Memory B cell (primary cell): ENCODE data around the gene IDI2.
"Not testable (repeated sequence)": the region's sequence is repeated elsewhere in the genome, so short reads cannot be mapped to it uniquely, and the experiment has no call there.

ENCODE experiments used
- ATAC-seq: fragments of 150-1000 bp; cut with Tn5 transposase; 2 replicates; pipeline ENCODE4 v1.10.0; 2021; ENCODE audit warnings: low read depth, mild to moderate bottlenecking, moderate library complexity
- DNase-seq, 2 donors: peaks; one replicate each; pipeline ENCODE4 v3.0.0; 2022; ENCODE audit warnings: low spot score in 2 of 2
- H3K27ac Mint-ChIP-seq: one replicate; pipeline ENCODE4 v1.8.0; 2022; ENCODE audit warnings: mild to moderate bottlenecking, moderate library complexity, mixed read lengths
- H3K27me3 Mint-ChIP-seq: one replicate; pipeline ENCODE4 v1.8.0; 2022; ENCODE audit warnings: mixed read lengths
- H3K36me3 Mint-ChIP-seq: one replicate; pipeline ENCODE4 v1.8.0; 2022; ENCODE audit warnings: mild to moderate bottlenecking, mixed read lengths
- H3K4me1 Mint-ChIP-seq: one replicate; pipeline ENCODE4 v1.8.0; 2022; ENCODE audit warnings: mixed read lengths
- H3K4me3 Mint-ChIP-seq: one replicate; pipeline ENCODE4 v1.8.0; 2022; ENCODE audit warnings: mild to moderate bottlenecking, moderate library complexity, mixed read lengths
- H3K9me3 Mint-ChIP-seq: one replicate; pipeline ENCODE4 v1.8.0; 2022; ENCODE audit warnings: mixed read lengths

The IDI2 gene

DNA sequence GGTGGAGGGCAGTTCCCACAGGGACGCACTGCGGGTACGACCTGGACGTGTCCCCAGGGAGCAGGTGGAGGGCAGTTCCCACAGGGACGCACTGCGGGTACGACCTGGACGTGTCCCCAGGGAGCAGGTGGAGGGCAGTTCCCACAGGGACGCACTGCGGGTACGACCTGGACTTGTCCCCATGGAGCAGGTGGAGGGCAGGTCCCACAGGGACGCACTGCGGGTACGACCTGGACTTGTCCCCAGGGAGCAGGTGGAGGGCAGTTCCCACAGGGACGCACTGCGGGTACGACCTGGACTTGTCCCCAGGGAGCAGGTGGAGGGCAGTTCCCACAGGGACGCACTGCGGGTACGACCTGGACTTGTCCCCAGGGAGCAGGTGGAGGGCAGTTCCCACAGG is 13.1 kb upstream of the IDI2 start:
- H3K36me3 Mint-ChIP-seq, H3K27me3 Mint-ChIP-seq: not testable (repeated sequence)

DNA sequence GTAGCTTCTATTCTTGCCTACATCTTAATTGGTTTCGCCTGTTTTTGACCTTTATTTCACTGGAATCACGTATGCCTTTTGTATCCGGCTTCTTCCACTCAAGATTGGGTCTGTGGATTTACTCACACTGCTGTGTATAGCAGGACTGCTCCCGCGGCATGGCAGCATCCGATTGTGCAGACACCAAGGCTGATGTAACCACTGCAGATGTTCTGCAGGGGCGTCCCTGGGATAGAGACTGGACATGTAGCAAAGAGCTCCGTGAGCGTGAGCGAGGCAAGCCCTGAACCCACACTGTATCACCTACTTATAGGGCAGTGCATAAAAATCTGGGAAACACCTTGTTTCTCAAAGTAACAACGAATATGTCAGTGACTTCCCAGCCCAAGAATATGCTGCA is 11.4 kb upstream of the IDI2 start:
- Mint-ChIP-seq H3K9me3 (no peaks in the 10 kb centered on the region), H3K4me3 (no peak overlapping the region), H3K4me1 (peaks cover 8% of the 10 kb centered on the region), H3K27ac (no peak overlapping the region), H3K27me3 (no peaks in the 10 kb centered on the region), H3K36me3 (peaks cover 5% of the 10 kb centered on the region)
- DNase-seq (no peak), ATAC-seq (no peak)

More for the DNA sequence above, 13.1 kb upstream of the IDI2 start:
- not testable (repeated sequence) for H3K9me3 Mint-ChIP-seq, DNase-seq, H3K27ac Mint-ChIP-seq, ATAC-seq, H3K4me3 Mint-ChIP-seq
- H3K4me1 Mint-ChIP-seq = peaks cover 14% of the 10 kb centered on the region

DNA sequence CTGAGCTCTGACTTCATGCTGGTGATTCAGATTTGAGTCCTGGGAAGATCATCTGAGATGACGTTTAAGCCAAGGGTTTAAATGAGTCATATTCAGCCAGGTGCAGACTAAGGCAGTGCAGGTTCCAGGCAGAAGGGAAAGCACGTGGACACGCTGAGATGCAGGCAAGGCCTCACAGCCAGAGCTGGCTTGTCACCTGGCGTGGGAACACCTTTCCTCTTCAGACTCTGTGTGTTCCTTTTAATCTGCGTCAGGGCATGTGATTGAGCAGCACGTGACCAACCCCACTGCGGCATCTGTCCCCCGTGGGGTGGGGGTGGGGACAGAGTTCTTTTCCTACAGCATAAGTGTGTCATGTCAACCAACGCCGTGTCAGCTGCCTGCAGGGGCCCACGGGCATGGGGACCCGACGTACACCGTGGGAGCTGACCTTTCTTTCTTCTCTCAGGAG is 10.7 kb upstream of the IDI2 start:
- ATAC-seq (peak; percentile 88), DNase-seq (peak in 1 of 2 donors; percentile 21)
- no peaks in the 10 kb centered on the region for H3K27me3 Mint-ChIP-seq
- H3K27ac Mint-ChIP-seq = peak overlapping the region; percentile 88
- H3K4me1 Mint-ChIP-seq = peaks cover 8% of the 10 kb centered on the region
- H3K36me3 Mint-ChIP-seq = peaks cover 5% of the 10 kb centered on the region
- no peaks in the 10 kb centered on the region for H3K9me3 Mint-ChIP-seq
- peak overlapping the region; percentile 11 for H3K4me3 Mint-ChIP-seq

DNA sequence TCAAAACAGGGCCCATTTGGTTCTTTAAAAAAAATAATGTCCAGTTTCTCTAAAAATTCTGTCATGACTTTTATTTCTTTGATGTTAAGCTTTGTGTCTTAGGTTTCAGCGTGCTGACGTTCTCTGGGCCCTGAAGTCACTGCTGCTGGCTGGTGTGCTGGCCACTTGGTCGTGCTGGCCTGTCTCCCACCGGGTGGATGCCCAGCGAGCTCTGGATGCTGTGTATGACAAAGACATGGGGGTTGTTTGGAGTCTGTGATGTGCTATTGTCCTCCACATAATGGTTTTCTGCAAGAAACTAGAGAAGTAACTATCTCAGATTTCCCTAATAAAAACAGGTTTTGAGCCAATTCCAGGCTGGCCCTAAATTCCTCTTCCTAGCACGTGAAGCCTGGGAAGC is 9.5 kb upstream of the IDI2 start:
- Mint-ChIP-seq H3K4me1 (peaks cover 8% of the 10 kb centered on the region), H3K27ac (no peak overlapping the region), H3K36me3 (peaks cover 3% of the 10 kb centered on the region), H3K9me3 (no peaks in the 10 kb centered on the region), H3K4me3 (no peak overlapping the region), H3K27me3 (no peaks in the 10 kb centered on the region)
- ATAC-seq = no peak
- DNase-seq = no peak

DNA sequence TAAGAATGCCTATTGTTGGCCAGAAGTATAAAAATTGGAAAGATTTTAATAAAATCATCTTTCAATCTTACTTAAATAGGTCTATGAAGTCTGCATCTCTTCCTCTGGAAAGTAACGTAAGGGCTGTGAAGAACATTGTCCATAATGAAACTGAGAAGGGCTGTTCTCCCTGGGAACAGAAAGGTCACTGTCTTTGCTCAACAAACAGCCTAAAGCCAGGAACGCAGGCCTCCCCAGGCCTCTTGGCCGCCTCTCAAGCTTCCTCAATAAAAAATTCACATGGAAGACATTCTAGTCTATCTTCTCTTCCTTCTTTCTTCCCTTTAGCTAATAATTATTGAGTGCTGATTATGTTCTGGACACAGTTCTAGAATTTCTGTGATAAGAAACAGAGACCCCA is 9.1 kb upstream of the IDI2 start:
- H3K27ac Mint-ChIP-seq = no peak overlapping the region
- DNase-seq = no peak
- H3K36me3 Mint-ChIP-seq = peaks cover 3% of the 10 kb centered on the region
- no peak for ATAC-seq
- H3K4me1 Mint-ChIP-seq = peaks cover 8% of the 10 kb centered on the region
- no peaks in the 10 kb centered on the region for H3K27me3 Mint-ChIP-seq
- H3K9me3 Mint-ChIP-seq = no peaks in the 10 kb centered on the region
- no peak overlapping the region for H3K4me3 Mint-ChIP-seq

DNA sequence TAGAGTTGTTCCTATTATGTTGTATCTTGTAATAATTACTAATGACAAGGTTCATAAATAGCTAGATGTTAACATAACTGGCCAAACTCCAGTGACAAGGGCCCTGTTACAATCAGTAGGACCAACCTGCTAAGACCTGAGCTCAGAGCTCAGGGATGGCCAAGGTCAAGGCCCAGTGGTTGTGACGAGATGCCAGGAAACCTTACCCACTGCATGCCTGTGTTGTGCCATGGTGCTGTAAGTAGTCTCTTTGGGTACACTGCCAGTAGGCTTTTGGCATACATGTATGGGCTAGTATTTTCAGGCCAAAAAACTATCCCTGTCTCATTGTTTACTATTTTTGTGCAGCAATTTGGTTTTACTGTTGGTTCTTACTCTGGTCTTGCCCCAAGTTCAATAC is 7.9 kb upstream of the IDI2 start:
- H3K36me3 Mint-ChIP-seq = peaks cover 3% of the 10 kb centered on the region
- no peak overlapping the region for H3K27ac Mint-ChIP-seq
- no peak for ATAC-seq
- H3K4me3 Mint-ChIP-seq = no peak overlapping the region
- H3K27me3 Mint-ChIP-seq = no peaks in the 10 kb centered on the region
- H3K4me1 Mint-ChIP-seq = peaks cover 8% of the 10 kb centered on the region
- H3K9me3 Mint-ChIP-seq = no peaks in the 10 kb centered on the region
- no peak for DNase-seq

DNA sequence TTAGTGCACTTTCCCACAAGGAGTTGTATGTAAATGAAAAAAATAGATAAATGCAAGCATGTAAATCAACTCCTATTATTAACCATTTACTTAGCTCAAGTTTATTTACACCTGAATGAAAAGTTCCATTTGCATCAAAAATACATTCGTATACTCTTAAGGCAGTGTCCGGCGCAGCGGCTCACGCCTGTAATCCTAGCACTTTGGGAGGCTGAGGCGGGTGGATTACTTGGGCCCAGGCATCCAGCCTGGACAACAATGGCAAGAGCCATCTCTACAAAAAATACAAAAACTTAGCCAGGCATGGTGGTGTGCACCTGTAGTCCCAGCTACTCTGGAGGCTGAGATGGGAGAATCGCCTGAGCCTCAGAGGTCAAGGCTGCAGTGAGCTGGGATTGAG is 4.2 kb upstream of the IDI2 start:
- ATAC-seq = no peak
- Mint-ChIP-seq H3K36me3 (peaks cover 2% of the 10 kb centered on the region), H3K27me3 (no peaks in the 10 kb centered on the region), H3K27ac (no peak overlapping the region), H3K9me3 (no peaks in the 10 kb centered on the region), H3K4me3 (no peak overlapping the region), H3K4me1 (no peaks in the 10 kb centered on the region)
- DNase-seq = no peak

DNA sequence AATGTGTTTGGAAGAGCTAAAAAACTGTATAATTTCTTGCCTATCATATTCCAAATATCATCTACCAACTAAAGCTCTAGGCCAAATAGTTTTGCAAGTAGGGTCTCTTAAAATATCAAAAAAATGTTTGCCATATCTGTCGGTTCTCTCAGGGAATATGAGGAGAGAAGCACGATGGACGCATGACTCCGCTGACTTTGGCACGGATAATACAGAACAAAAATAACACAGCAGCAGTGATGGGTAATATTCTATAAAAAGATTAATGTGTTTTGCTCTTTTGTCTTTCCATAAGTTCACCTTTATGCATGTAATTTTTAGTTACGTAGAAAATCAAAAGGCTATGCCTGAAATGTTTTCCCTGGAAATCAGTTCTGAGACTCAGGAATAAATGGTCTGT is 919 bp upstream of the IDI2 start:
- Mint-ChIP-seq H3K4me3 (no peak overlapping the region), H3K36me3 (peaks cover 2% of the 10 kb centered on the region), H3K27me3 (no peaks in the 10 kb centered on the region), H3K4me1 (no peaks in the 10 kb centered on the region), H3K9me3 (no peaks in the 10 kb centered on the region), H3K27ac (no peak overlapping the region)
- ATAC-seq = no peak
- no peak for DNase-seq

DNA sequence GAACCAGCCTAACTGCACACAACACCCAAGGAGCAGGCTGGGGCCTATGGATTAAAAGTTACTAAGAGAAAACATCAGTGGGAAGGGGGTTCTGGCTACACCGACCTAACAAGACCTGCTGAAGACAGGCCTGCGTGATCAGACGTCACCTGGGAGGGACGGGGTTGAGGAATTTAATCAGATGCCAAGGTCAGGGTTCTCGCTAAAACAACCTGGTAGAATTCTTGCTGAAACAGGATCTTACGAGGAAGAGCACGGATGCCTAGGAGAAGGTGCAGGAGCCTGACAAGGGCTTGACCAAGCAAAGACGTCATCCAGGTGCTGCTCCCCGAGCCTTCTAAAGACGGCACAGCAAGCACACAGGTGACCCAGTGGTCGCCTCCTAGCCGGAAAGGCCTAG is 1.6 kb downstream of the IDI2 start:
- Mint-ChIP-seq H3K9me3 (no peaks in the 10 kb centered on the region), H3K4me3 (no peak overlapping the region), H3K27ac (no peak overlapping the region), H3K27me3 (no peaks in the 10 kb centered on the region), H3K4me1 (no peaks in the 10 kb centered on the region), H3K36me3 (peaks cover 4% of the 10 kb centered on the region)
- ATAC-seq (no peak), DNase-seq (no peak)

DNA sequence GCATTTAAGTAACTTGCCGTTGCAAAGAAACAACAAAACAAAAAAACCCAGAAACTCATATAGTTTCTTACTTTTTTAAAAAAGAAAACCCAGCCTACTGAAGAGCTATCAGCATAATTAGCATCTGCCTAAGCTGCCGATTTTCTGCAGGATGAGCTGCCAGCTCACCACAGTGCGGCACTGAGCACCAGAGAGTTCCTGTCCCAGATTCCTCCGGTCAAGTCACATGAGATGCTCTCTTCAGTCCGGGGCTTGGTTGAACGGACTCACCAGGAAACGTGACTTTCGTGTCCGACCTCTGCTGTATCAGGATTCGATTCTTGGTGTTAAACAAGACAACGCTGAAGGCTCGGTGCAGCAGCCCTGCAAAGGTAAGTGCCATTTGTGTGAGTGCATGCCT is 3.2 kb downstream of the IDI2 start:
- Mint-ChIP-seq H3K27me3 (no peaks in the 10 kb centered on the region), H3K9me3 (no peaks in the 10 kb centered on the region), H3K27ac (no peak overlapping the region), H3K4me1 (no peaks in the 10 kb centered on the region), H3K4me3 (no peak overlapping the region), H3K36me3 (peaks cover 8% of the 10 kb centered on the region)
- DNase-seq (no peak), ATAC-seq (no peak)

DNA sequence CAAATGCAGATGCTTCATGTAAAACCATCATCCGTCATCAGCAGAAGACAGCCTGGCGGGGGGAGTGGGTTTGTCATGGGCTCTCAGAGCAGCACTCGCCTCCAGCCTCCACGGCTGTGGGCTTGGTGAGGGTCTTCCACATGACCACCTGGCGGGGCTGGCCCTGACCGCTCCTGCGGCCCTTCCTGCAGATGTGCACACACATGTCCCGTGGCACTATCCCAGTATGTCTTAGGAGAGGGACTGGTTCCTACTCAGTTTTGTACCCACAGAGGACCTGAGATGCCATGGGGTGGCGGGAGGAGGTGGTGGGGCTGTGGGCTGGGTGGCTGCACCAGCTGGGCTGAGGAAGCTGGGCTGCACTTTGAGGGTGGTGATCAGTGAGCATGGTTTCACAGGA is 4.7 kb downstream of the IDI2 start:
- H3K4me1 Mint-ChIP-seq = no peaks in the 10 kb centered on the region
- ATAC-seq = no peak
- peaks cover 16% of the 10 kb centered on the region for H3K36me3 Mint-ChIP-seq

DNA sequence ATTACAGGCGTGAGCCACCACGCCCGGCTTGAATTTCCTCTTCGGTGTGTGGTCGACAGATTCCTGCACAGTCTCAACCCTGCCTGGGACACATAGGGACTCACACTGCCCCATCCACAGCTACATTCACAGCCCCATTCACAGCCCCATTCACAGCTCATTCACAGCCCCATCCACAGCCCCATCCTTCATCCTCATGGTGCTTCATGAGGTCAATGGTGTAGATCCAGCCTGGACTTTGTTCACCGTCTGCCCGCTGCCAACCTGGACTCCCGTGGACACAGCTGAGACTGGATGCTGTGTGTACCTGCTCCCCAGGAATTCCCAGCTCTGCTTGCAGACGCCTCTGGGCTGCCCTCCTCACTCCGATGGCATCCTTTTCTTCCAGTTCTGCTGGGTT is 5.2 kb downstream of the IDI2 start:
- no peak overlapping the region for H3K4me3 Mint-ChIP-seq
- DNase-seq (no peak), ATAC-seq (no peak)
- no peaks in the 10 kb centered on the region for H3K4me1 Mint-ChIP-seq
- H3K27me3 Mint-ChIP-seq = no peaks in the 10 kb centered on the region
- H3K36me3 Mint-ChIP-seq = peaks cover 19% of the 10 kb centered on the region
- no peak overlapping the region for H3K27ac Mint-ChIP-seq
- no peaks in the 10 kb centered on the region for H3K9me3 Mint-ChIP-seq

More for the DNA sequence above, 4.7 kb downstream of the IDI2 start:
- no peak for DNase-seq
- no peak overlapping the region for H3K4me3 Mint-ChIP-seq
- H3K9me3 Mint-ChIP-seq = no peaks in the 10 kb centered on the region
- H3K27ac Mint-ChIP-seq = no peak overlapping the region
- H3K27me3 Mint-ChIP-seq = no peaks in the 10 kb centered on the region

DNA sequence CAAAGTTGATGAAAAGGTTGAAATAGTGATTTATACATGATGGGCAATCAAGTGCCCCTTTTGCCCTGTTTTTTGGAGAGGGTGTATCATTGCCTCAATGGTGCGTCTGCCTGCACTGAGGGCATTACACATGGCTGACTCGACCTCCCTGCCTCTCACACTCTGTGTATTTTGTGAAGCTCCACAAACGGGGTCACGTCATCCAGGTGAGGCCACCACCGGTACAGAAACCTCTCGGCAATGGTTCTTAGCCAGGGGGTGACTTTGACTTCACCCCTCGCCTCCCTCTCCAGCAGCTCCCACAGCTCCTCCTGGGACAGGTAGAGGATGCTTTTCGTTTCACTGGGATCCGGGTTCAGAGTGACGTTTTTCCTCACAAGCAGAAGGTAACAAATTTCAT is 6.3 kb downstream of the IDI2 start:
- H3K27ac Mint-ChIP-seq = no peak overlapping the region
- no peaks in the 10 kb centered on the region for H3K4me1 Mint-ChIP-seq
- DNase-seq = no peak
- ATAC-seq = no peak
- H3K27me3 Mint-ChIP-seq = no peaks in the 10 kb centered on the region
- H3K4me3 Mint-ChIP-seq = no peak overlapping the region
- H3K9me3 Mint-ChIP-seq = no peaks in the 10 kb centered on the region
- peaks cover 20% of the 10 kb centered on the region for H3K36me3 Mint-ChIP-seq

DNA sequence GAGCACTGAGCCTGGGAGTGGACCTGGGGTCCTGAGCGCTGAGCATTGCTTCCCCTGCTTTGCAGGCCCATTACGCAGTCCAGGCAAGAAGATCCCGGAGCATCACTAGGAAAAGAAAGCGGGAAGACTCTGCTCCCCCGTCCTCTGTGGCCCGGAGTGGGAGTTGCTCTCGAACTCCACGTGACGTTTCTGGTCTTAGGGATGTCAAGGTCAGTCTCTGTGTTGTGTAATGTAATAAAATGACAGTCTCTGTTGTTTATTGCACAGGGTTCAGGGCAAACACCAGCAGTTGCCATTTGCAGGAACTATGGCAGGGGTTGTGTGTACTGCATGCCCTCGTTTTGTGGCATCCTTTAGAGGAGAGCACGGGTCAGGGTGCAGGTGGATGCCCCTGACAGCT is 10.0 kb downstream of the IDI2 start:
- no peak overlapping the region for H3K27ac Mint-ChIP-seq
- H3K27me3 Mint-ChIP-seq = no peaks in the 10 kb centered on the region
- H3K4me1 Mint-ChIP-seq = no peaks in the 10 kb centered on the region
- DNase-seq = no peak
- peaks cover 46% of the 10 kb centered on the region for H3K36me3 Mint-ChIP-seq
- no peak for ATAC-seq
- no peak overlapping the region for H3K4me3 Mint-ChIP-seq
- H3K9me3 Mint-ChIP-seq = no peaks in the 10 kb centered on the region

DNA sequence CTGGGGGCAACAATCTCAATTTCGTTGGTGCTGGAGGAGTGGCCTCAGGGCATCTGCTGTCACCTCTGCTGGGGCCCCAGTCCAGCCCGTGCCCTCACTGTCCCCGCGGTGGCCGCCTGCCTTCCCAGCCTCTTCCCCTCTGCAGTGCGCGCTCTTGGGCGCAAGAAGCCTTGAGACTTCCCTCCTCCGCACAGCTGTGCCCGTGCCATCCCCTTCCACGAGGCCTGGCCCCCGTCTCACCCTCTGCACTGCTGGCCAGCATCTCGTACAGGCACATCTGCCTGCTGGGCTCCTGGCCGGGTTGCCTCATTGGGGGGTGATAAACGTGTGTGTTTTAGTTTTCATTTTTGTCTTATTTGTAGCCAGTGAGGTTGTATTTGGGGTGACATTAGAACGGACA is 14.0 kb downstream of the IDI2 start:
- Mint-ChIP-seq H3K9me3 (no peaks in the 10 kb centered on the region), H3K27me3 (no peaks in the 10 kb centered on the region), H3K27ac (peak overlapping the region; percentile 35), H3K4me3 (no peak overlapping the region), H3K36me3 (peaks cover 53% of the 10 kb centered on the region), H3K4me1 (peaks cover 2% of the 10 kb centered on the region)
- ATAC-seq (no peak), DNase-seq (no peak)

DNA sequence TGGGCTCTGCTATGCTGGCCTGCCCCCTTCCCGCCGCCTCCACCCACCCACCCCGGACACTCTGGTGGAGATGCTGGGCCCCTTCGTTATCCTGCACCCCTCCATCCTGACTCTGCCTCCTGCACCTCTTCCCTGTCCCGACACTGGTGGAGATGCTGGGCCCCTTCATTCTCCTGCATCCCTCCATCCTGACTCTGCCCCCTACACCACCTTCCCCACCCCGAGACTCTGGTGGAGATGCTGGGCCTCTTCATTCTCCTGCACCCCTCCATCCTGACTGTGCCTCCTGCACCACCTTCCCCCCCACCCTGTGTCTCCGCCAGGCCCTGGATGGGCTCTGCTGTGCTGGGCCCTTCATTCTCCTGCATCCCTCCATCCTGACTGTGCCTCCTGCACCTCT is 15.0 kb downstream of the IDI2 start:
- peak overlapping the region; percentile 15 for H3K27ac Mint-ChIP-seq
- ATAC-seq (no peak), DNase-seq (no peak)
- no peaks in the 10 kb centered on the region for H3K9me3 Mint-ChIP-seq
- no peak overlapping the region for H3K4me3 Mint-ChIP-seq
- H3K4me1 Mint-ChIP-seq = peaks cover 2% of the 10 kb centered on the region
- H3K36me3 Mint-ChIP-seq = peaks cover 54% of the 10 kb centered on the region
- no peaks in the 10 kb centered on the region for H3K27me3 Mint-ChIP-seq
